HUES6 (cell line): Measurements from ENCODE around the gene DHRS4L2.
"Not testable (repeated sequence)": the region's sequence is repeated elsewhere in the genome, so short reads cannot be mapped to it uniquely, and the experiment has no call there.

ENCODE experiments used
- H3K27ac ChIP-seq: 2 replicates; pipeline ENCODE4 v1.7.0; 2013; ENCODE audit warnings: low read depth, mild to moderate bottlenecking, low read length, inconsistent platforms
- H3K27me3 ChIP-seq: 2 replicates; pipeline ENCODE4 v1.6.1; 2013; ENCODE audit warnings: low read length; ENCODE audit not compliant: control insufficient read depth, insufficient read depth
- H3K36me3 ChIP-seq: 2 replicates; pipeline ENCODE4 v1.6.1; 2013; ENCODE audit warnings: low read length; ENCODE audit not compliant: control insufficient read depth, insufficient read depth
- H3K4me1 ChIP-seq: 2 replicates; pipeline ENCODE4 v1.6.1; 2013; ENCODE audit warnings: low read length; ENCODE audit not compliant: control insufficient read depth, insufficient read depth
- H3K4me3 ChIP-seq: 2 replicates; pipeline ENCODE4 v1.5.1; 2013; ENCODE audit warnings: low read depth, low read length
- H3K9ac ChIP-seq: one replicate; pipeline ENCODE4 v1.6.1; 2013; ENCODE audit warnings: mild to moderate bottlenecking, low read length
- H3K9me3 ChIP-seq: 2 replicates; pipeline ENCODE4 v1.6.1; 2013; ENCODE audit warnings: low read depth, low read length; ENCODE audit not compliant: control insufficient read depth, insufficient read depth

DHRS4L2 gene

DNA sequence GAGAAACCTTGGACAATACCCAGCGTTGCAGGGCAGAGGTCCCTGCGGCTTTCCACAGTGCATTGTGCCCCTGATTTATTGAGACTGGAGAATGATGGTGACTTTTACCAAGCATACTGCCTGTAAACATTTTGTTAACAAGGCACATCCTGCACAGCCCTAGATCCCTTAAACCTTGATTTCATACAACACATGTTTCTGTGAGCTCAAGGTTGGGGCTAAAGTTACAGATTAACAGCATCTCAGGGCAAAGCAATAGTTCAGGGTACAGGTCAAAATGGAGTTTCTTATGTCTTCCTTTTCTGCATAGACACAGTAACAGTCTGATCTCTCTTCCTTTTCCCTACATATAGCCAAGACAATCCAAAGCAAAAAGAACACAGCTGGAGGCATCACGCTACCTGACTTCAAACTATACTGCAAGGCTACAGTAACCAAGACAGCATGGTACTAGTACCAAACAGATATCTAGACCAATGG lies 36.2 kb downstream of the DHRS4L2 start:
- not testable (repeated sequence) for H3K9ac ChIP-seq, H3K36me3 ChIP-seq, H3K9me3 ChIP-seq, H3K4me1 ChIP-seq, H3K27ac ChIP-seq, H3K4me3 ChIP-seq, H3K27me3 ChIP-seq

DNA sequence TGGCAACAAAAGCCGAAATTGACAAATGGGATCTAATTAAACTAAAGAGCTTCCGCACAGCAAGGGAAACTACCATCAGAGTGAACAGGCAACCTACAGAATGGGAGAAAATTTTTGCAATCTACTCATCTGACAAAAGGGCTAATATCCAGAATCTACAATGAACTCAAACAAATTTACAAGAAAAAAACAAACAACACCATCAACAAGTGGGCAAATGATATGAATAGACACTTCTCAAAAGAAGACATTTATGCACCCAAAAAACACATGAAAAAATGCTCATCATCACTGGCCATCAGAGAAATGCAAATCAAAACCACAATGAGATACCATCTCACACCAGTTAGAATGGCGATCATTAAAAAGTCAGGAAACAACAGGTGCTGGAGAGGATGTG lies 41.0 kb downstream of the DHRS4L2 start:
- not testable (repeated sequence) for H3K36me3 ChIP-seq, H3K9ac ChIP-seq, H3K4me1 ChIP-seq, H3K4me3 ChIP-seq, H3K27me3 ChIP-seq, H3K9me3 ChIP-seq, H3K27ac ChIP-seq

GRCh38 chr14:24031331-24031730 lies 42.6 kb downstream of the DHRS4L2 start:
- H3K9me3 ChIP-seq, H3K4me3 ChIP-seq, H3K27ac ChIP-seq, H3K4me1 ChIP-seq, H3K27me3 ChIP-seq, H3K9ac ChIP-seq, H3K36me3 ChIP-seq: not testable (repeated sequence)

DNA sequence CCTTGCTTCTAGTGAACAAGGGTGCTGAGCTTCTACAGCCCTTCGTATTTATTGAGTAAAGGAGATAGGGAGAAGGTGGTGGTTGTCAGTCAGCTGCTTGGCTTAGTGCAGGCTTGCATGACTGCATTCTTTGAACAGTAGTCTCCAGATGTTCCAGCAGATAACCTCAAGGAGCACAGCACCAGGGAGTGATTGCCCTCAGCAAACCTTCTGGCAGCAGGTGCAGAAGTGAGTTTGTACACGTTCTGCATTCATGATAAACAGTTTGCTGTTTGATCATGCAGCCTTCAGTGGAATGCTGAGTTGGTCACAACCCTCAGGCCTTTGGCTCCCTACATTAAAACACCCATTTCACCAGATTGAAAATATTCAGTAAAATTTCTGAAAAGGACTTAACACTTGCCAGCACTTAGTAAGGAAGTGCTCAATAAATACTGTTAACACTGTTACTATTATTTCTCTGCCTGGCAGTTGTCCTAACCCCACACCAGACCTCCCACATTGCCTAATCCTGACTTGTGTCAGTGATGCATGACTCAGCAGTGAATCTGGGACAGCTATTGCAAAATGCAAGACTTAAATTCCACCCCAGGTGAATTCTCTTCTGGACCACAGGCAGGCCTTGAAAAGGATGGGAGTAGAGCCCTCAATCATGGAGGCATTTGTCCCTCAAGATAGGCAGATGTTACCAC lies 44.1 kb downstream of the DHRS4L2 start:
- Histone ChIP-seq H3K27me3 (no peaks in the 10 kb centered on the region), H3K27ac (no peak overlapping the region), H3K9me3 (peaks cover 7% of the 10 kb centered on the region), H3K4me3 (no peak overlapping the region), H3K9ac (no peak overlapping the region), H3K36me3 (no peaks in the 10 kb centered on the region), H3K4me1 (0 out of 2 replicates have a peak, but pooled peaks cover 3% of the 10 kb centered on the region)

GRCh38 chr14:24035769-24036168 lies 47.0 kb downstream of the DHRS4L2 start:
- H3K27ac ChIP-seq: not testable (repeated sequence)
- H3K4me3 ChIP-seq: peak overlapping the region; percentile 91

GRCh38 chr14:24036169-24036962 lies 47.6 kb downstream of the DHRS4L2 start:
- Histone ChIP-seq H3K27ac (no peak overlapping the region), H3K36me3 (no peaks in the 10 kb centered on the region), H3K4me1 (0 out of 2 replicates have a peak, but pooled peaks cover 3% of the 10 kb centered on the region), H3K9me3 (peaks cover 7% of the 10 kb centered on the region), H3K4me3 (peak overlapping the region; percentile 91), H3K9ac (peak overlapping the region; percentile 69), H3K27me3 (no peaks in the 10 kb centered on the region)

More at GRCh38 chr14:24035769-24036168, 47.0 kb downstream of the DHRS4L2 start:
- H3K27me3 ChIP-seq, H3K36me3 ChIP-seq, H3K4me1 ChIP-seq, H3K9me3 ChIP-seq, H3K9ac ChIP-seq: not testable (repeated sequence)

- not testable (repeated sequence) for H3K9me3 ChIP-seq, H3K9ac ChIP-seq, H3K4me1 ChIP-seq, H3K27ac ChIP-seq, H3K36me3 ChIP-seq, H3K27me3 ChIP-seq
- peak overlapping the region; percentile 91 for H3K4me3 ChIP-seq
Measured at GRCh38 chr14:24036963-24037657, 48.4 kb downstream of the DHRS4L2 start.

GRCh38 chr14:24037658-24038037 lies 48.9 kb downstream of the DHRS4L2 start:
- 0 out of 2 replicates have a peak, but pooled peaks cover 3% of the 10 kb centered on the region for H3K4me1 ChIP-seq
- no peaks in the 10 kb centered on the region for H3K36me3 ChIP-seq
- no peak overlapping the region for H3K9ac ChIP-seq
- H3K9me3 ChIP-seq: peaks cover 4% of the 10 kb centered on the region
- no peak overlapping the region for H3K4me3 ChIP-seq
- H3K27ac ChIP-seq: no peak overlapping the region
- H3K27me3 ChIP-seq: peaks cover 3% of the 10 kb centered on the region; the same call in 1 of the 2 replicates

DNA sequence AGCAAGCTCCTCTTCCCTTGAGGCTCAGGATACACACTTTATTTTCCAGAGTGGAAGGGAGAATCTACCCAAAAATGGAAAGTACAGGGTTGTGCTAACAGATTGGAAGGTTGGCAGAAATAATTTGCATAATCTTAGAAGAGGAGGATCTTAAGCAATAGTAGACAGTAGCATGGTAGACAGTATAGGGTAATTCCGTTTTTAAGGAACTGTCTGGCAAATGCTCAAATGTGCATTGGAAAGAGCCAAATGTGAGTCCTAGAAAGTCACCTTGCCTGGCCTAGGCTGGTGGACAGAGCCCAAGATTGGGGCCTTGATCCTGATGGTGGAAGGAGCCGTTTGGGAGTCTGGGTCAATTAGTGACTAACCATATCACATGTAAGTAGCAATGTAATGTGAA lies 50.0 kb downstream of the DHRS4L2 start:
- Histone ChIP-seq H3K9me3 (no peaks in the 10 kb centered on the region), H3K36me3 (no peaks in the 10 kb centered on the region), H3K27ac (no peak overlapping the region), H3K4me1 (0 out of 2 replicates have a peak, but pooled peaks cover 3% of the 10 kb centered on the region), H3K9ac (no peak overlapping the region), H3K4me3 (no peak overlapping the region), H3K27me3 (peaks cover 4% of the 10 kb centered on the region; the same call in 1 of the 2 replicates)

DNA sequence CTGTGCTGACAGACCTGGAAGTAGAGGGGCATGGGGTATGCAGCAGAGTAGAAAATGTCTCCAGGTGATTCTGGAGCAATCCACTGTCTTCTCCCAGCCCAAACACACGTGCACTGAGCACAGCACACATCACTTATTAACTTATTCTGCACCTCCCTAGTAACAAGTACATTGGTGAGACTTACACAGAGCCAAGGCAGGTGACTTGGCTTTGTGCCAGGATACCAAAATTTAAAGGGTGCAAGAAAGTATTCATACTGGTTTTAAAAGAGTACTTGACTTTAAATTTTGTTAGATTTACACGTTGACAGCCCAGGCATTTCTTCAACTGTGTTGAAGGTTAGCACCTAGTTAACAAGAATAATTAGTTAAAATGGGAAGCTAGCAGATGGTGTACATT lies 52.0 kb downstream of the DHRS4L2 start:
- Histone ChIP-seq H3K4me3 (no peak overlapping the region), H3K27me3 (peaks cover 4% of the 10 kb centered on the region; the same call in 1 of the 2 replicates), H3K27ac (no peak overlapping the region), H3K36me3 (no peaks in the 10 kb centered on the region), H3K4me1 (0 out of 2 replicates have a peak, but pooled peaks cover 2% of the 10 kb centered on the region), H3K9me3 (no peaks in the 10 kb centered on the region), H3K9ac (no peak overlapping the region)

GRCh38 chr14:24042746-24043145 lies 54.0 kb downstream of the DHRS4L2 start:
- H3K27me3 ChIP-seq: peaks cover 5% of the 10 kb centered on the region
- no peak overlapping the region for H3K27ac ChIP-seq
- H3K36me3 ChIP-seq: no peaks in the 10 kb centered on the region
- no peaks in the 10 kb centered on the region for H3K4me1 ChIP-seq
- no peak overlapping the region for H3K9ac ChIP-seq
- no peaks in the 10 kb centered on the region for H3K9me3 ChIP-seq
- H3K4me3 ChIP-seq: no peak overlapping the region
